ENCODE measurements around the gene CFB. TPM values are rescaled to one million over a fixed set of nuclear protein-coding genes. Genes with fewer than 3 reads are reported as not detected.
A peak's percentile ranks its signal among the peaks of the same experiment; 100 is the strongest.

The CFB gene
- total RNA-seq, 1 experiment from 2014 or later = 0.32 TPM

DNA sequence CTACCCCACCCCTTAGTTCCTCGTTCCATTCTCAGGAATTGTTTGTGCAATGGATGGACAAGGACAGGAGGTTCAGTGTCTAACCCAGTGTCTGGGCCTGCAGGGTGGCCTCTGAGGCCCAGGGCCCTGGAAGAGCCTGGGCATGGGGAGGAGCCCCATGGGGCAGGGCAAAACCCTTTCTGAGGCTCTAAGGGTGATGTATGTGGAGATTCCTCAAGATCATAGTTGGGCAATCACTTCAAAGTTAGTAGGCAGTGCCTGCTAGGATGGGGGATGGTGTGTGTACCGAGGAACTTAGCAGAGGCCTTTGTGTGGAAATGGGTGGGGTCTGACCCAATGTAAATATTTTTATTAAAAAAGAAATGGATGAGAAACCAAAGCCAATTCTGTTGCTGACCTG is 25.1 kb upstream of the CFB start:
- CTCF ChIA-PET = no interaction called here

DNA sequence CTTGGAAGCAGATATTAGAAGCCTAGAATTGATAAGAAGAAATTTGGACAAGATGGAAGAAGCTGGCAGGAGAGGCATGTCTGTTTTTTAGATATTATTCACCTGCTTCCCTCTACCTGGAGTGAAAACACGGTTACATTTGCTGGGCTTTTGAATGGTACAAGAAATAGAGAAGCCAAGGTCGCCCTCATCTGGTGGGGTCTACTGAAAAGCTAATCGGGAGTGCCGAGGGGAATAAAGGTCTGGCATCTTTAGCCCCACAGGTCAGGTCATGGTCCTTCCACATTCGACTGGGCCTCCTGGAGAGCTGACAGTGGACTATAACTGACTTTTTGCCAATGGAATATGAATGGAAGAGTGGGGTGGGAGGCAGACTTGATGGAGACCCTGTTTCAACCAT is 23.0 kb upstream of the CFB start:
- Histone ChIP-seq H3K27me3 (replicated peaks; ENCODE audit: insufficient read depth, low read depth, low read length, poor library complexity) (no peaks in the 10 kb centered on the region), H3K4me3 (ENCODE audit: low read depth, low read length, poor library complexity, severe bottlenecking) (no peak overlapping the region), H3K4me1 (ENCODE audit: insufficient read depth, low read length, poor library complexity, severe bottlenecking) (no peaks in the 10 kb centered on the region), H3K9me3 (ENCODE audit: low read depth, low read length, poor library complexity, severe bottlenecking) (no peaks in the 10 kb centered on the region), H3K27ac (ENCODE audit: low read depth, low read length, poor library complexity, severe bottlenecking) (no peak overlapping the region), H3K36me3 (ENCODE audit: insufficient read depth, low read length, poor library complexity, severe bottlenecking) (no peaks in the 10 kb centered on the region)
- TF ChIP-seq EZH2 (IDR thresholded peaks at IDR 0.05; ENCODE audit: borderline replicate concordance, low read depth, low read length, poor library complexity, severe bottlenecking) = no peak
- TF ChIP-seq, protein P1, sequence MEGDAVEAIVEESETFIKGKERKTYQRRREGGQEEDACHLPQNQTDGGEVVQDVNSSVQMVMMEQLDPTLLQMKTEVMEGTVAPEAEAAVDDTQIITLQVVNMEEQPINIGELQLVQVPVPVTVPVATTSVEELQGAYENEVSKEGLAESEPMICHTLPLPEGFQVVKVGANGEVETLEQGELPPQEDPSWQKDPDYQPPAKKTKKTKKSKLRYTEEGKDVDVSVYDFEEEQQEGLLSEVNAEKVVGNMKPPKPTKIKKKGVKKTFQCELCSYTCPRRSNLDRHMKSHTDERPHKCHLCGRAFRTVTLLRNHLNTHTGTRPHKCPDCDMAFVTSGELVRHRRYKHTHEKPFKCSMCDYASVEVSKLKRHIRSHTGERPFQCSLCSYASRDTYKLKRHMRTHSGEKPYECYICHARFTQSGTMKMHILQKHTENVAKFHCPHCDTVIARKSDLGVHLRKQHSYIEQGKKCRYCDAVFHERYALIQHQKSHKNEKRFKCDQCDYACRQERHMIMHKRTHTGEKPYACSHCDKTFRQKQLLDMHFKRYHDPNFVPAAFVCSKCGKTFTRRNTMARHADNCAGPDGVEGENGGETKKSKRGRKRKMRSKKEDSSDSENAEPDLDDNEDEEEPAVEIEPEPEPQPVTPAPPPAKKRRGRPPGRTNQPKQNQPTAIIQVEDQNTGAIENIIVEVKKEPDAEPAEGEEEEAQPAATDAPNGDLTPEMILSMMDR (conservative IDR thresholded peaks at IDR 0.05; ENCODE audit: low read depth, low read length) = peak; percentile 35; the same call in 1 of the 2 replicates
- DNase-seq (ENCODE audit: low spot score) = no peak
- ChIA-PET POLR2A (ENCODE audit: low non-redundant PET) (no interaction called here), CTCF (interaction anchor here (0.7 kb wide), 1 partner anchor 115 kb away, joined by 3 read pairs; no protein-coding TSS in a partner anchor)
- BruUV-seq (replicated peaks) = no TSS peak
- intact Hi-C loops (cut with micrococcal nuclease; ENCODE audit: unreplicated experiment) = no loop called here

More for the DNA sequence above, 25.1 kb upstream of the CFB start:
- Histone ChIP-seq H3K9me3 (ENCODE audit: low read depth, low read length, poor library complexity, severe bottlenecking) (no peaks in the 10 kb centered on the region), H3K27me3 (replicated peaks; ENCODE audit: insufficient read depth, low read depth, low read length, poor library complexity) (no peaks in the 10 kb centered on the region), H3K4me3 (ENCODE audit: low read depth, low read length, poor library complexity, severe bottlenecking) (no peak overlapping the region), H3K4me1 (ENCODE audit: insufficient read depth, low read length, poor library complexity, severe bottlenecking) (no peaks in the 10 kb centered on the region), H3K36me3 (ENCODE audit: insufficient read depth, low read length, poor library complexity, severe bottlenecking) (no peaks in the 10 kb centered on the region), H3K27ac (ENCODE audit: low read depth, low read length, poor library complexity, severe bottlenecking) (no peak overlapping the region)
- intact Hi-C loops (cut with micrococcal nuclease; ENCODE audit: unreplicated experiment) = no loop called here
- no TSS peak for BruUV-seq (replicated peaks)
- DNase-seq (ENCODE audit: low spot score) = no peak
- POLR2A ChIA-PET (ENCODE audit: low non-redundant PET) = interaction anchor here (0.6 kb wide), 1 partner anchor 15 kb away, joined by 3 read pairs; no protein-coding TSS in a partner anchor
- TF ChIP-seq, protein P1 (conservative IDR thresholded peaks at IDR 0.05; ENCODE audit: low read depth, low read length) = no peak
- TF ChIP-seq EZH2 (IDR thresholded peaks at IDR 0.05; ENCODE audit: borderline replicate concordance, low read depth, low read length, poor library complexity, severe bottlenecking) = no peak

DNA sequence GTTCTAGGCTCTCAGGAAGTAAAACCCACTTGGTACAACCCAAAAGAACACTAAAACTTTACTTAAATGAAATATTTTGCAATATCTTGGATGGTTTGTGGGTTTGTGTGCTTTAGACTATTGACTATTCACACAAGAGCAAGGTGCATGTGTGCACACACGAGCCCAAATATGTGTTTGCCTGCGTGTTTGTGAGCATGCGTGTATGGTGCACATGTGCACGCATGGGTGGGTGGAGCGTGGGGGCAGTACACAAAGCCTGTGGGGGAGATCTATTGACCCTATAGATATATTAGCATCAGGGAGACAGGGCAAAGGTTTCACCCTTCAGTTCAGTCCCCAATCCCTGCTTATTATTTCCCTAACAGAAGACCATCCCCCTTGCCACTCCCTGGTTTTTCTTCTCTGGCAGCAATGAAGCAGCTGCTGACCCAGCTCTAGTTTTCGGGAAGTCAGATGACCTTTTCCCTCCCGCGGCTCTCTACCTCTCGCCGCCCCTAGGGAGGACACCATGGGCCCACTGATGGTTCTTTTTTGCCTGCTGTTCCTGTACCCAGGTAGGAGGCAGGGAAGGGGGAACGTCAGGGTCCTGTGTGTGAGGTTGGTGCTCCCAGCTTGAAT is 18.5 kb upstream of the CFB start, which contains the start of gene C2:
Gene C2 (plus strand): TSS at position 476 of the 621 bp plus-strand sequence. CDS start 36 bp downstream, at position 512.
- Histone ChIP-seq H3K27ac (ENCODE audit: low read depth, low read length, poor library complexity, severe bottlenecking) (no peak within 1 kb of the TSS), H3K4me3 (ENCODE audit: low read depth, low read length, poor library complexity, severe bottlenecking) (no peak within 1 kb of the TSS), H3K9me3 (ENCODE audit: low read depth, low read length, poor library complexity, severe bottlenecking) (no peaks in the 10 kb centered on the region), H3K4me1 (ENCODE audit: insufficient read depth, low read length, poor library complexity, severe bottlenecking) (no peaks in the 10 kb centered on the region), H3K27me3 (replicated peaks; ENCODE audit: insufficient read depth, low read depth, low read length, poor library complexity) (no peaks in the 10 kb centered on the region), H3K36me3 (ENCODE audit: insufficient read depth, low read length, poor library complexity, severe bottlenecking) (no peaks in the 10 kb centered on the region)
- no TSS peak for BruUV-seq (replicated peaks)
- ChIA-PET POLR2A (ENCODE audit: low non-redundant PET) (no interaction called here), CTCF (no interaction called here)
- TF ChIP-seq, protein P1 (conservative IDR thresholded peaks at IDR 0.05; ENCODE audit: low read depth, low read length) = no peak
- intact Hi-C loops (cut with micrococcal nuclease; ENCODE audit: unreplicated experiment) = no loop called here
- no peak for DNase-seq (ENCODE audit: low spot score)

All from A673 (cell line).